GM12874 (cell line): ENCODE data around the gene LUM.

Source experiments
- CTCF ChIP-seq: IDR thresholded peaks from 2 replicates; pipeline ENCODE4 v1.5.1; 2011; ENCODE audit warnings: low read depth, mild to moderate bottlenecking, control low read depth, low read length, moderate library complexity; ENCODE audit not compliant: insufficient read depth

The LUM gene

GRCh38 chr12:91057368-91058165 is 53.7 kb downstream of the LUM start, which contains the start of gene KERA:
Gene KERA, minus strand, starts transcription at chr12:91058024. Its CDS starts 1,743 bp downstream, at chr12:91056281.
- no peak for TF ChIP-seq CTCF

GRCh38 chr12:91056488-91056887 is 54.8 kb downstream of the LUM start:
- no peak for TF ChIP-seq CTCF

GRCh38 chr12:91055976-91056375 is 55.3 kb downstream of the LUM start:
- no peak for TF ChIP-seq CTCF

GRCh38 chr12:91053951-91054715 is 57.2 kb downstream of the LUM start:
- no peak for TF ChIP-seq CTCF
